Gastrocnemius medialis (tissue), 4 donors: ENCODE data around the gene GSTP1.

Experiments
- POLR2A ChIP-seq, 2 donors: fragments of 450-650 bp; IDR thresholded peaks; one replicate each; pipeline ENCODE4 v1.6.1; 2017; ENCODE audit warnings: antibody characterized with exemption in 2 of 2, mild to moderate bottlenecking in 2 of 2, moderate library complexity in 2 of 2
- TF ChIP-seq, protein P1 (sequence below), 5 experiments: fragments of 450-650 bp in 3 of 5; fragments of 200-600 bp in 2 of 5; sonication (generic) in 2 of 5; IDR thresholded peaks in 4 of 5; conservative IDR thresholded peaks in 1 of 5; 1 replicate in 4 of 5; 2 replicates in 1 of 5; pipeline ENCODE4 v1.5.1; 2016 to 2019; ENCODE audit warnings: antibody characterized with exemption in 5 of 5, mild to moderate bottlenecking in 3 of 5, moderate library complexity in 3 of 5

GRCh38 chr11:67538823-67539505, 44.6 kb upstream of the GSTP1 start:
- TF ChIP-seq, protein P1, sequence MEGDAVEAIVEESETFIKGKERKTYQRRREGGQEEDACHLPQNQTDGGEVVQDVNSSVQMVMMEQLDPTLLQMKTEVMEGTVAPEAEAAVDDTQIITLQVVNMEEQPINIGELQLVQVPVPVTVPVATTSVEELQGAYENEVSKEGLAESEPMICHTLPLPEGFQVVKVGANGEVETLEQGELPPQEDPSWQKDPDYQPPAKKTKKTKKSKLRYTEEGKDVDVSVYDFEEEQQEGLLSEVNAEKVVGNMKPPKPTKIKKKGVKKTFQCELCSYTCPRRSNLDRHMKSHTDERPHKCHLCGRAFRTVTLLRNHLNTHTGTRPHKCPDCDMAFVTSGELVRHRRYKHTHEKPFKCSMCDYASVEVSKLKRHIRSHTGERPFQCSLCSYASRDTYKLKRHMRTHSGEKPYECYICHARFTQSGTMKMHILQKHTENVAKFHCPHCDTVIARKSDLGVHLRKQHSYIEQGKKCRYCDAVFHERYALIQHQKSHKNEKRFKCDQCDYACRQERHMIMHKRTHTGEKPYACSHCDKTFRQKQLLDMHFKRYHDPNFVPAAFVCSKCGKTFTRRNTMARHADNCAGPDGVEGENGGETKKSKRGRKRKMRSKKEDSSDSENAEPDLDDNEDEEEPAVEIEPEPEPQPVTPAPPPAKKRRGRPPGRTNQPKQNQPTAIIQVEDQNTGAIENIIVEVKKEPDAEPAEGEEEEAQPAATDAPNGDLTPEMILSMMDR (IDR thresholded peaks at IDR 0.05 in 4 of 5, conservative IDR thresholded peaks at IDR 0.05 in 1 of 5): no peak
- TF ChIP-seq POLR2A (IDR thresholded peaks at IDR 0.05): no peak
